Measurements from ENCODE around the gene PRCC. TPM values are rescaled to one million over a fixed set of nuclear protein-coding genes. Genes with fewer than 3 reads are reported as not detected.

PRCC gene
- total RNA-seq, 1 donor from 2014 or later: 60.9 TPM

DNA sequence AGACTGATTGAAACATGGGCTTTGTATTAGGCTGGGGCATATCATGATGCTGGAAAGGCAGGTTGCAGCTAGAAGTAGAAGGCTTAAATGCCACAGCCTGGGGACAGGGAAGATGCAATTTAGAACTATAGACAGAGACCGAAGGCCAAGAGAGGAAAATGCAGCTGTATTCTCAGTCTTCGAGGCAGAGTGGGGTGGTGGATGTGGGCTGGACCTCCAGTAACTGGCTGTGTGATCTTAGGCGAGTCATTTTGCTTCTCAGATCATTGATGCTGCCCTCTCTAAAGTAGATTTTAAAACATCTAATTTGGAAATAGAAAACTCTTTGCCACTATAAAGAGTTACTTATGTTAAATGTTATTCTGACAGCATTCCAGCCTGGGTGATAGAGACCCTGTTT, 67.0 kb downstream of the PRCC start:
- H3K4me1 Mint-ChIP-seq (ENCODE audit: low read depth): no peaks in the 10 kb centered on the region
- DNase-seq (ENCODE audit: low spot score): no peak
- no peak overlapping the region for H3K4me3 Mint-ChIP-seq (ENCODE audit: unreplicated experiment)
- no peaks in the 10 kb centered on the region for H3K9me3 Mint-ChIP-seq (ENCODE audit: low read depth)
- no peak overlapping the region for H3K27ac Mint-ChIP-seq (ENCODE audit: unreplicated experiment)
- peaks cover 67% of the 10 kb centered on the region for H3K27me3 Mint-ChIP-seq (ENCODE audit: low read depth)
- TF ChIP-seq, protein P1, sequence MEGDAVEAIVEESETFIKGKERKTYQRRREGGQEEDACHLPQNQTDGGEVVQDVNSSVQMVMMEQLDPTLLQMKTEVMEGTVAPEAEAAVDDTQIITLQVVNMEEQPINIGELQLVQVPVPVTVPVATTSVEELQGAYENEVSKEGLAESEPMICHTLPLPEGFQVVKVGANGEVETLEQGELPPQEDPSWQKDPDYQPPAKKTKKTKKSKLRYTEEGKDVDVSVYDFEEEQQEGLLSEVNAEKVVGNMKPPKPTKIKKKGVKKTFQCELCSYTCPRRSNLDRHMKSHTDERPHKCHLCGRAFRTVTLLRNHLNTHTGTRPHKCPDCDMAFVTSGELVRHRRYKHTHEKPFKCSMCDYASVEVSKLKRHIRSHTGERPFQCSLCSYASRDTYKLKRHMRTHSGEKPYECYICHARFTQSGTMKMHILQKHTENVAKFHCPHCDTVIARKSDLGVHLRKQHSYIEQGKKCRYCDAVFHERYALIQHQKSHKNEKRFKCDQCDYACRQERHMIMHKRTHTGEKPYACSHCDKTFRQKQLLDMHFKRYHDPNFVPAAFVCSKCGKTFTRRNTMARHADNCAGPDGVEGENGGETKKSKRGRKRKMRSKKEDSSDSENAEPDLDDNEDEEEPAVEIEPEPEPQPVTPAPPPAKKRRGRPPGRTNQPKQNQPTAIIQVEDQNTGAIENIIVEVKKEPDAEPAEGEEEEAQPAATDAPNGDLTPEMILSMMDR (IDR thresholded peaks at IDR 0.05): no peak
- no peaks in the 10 kb centered on the region for H3K36me3 Mint-ChIP-seq (ENCODE audit: low read depth)

DNA sequence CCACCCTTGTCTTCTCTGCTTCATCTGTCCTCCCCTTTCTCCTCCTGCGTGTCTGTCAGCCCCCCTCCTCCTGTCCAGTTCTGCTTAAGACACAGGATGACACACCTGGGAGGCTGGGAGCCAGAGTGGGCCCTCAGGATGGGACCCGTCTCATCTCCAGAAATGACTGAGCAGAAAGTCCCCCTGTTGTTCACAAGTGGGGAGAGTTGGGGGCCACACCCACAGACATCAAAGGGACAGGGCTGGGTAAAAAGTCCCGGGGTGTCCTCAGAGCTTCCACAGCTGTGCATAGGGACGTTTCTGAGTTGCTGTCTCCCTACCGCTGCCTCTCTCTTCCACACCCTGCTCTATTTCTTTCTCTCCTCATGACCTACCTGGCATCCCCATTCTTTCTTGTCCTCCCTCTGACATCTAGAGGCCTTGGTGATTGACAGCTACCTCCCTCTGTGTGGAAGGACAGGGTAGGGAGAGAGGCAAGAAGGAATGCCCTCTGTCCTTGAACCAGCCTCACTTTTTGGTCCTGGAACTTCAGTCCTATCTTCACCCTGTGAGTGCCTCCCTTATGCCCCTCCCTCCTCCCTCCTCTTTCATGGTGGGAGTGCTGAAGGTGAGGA, 68.8 kb downstream of the PRCC start:
- Mint-ChIP-seq H3K4me1 (ENCODE audit: low read depth) (no peaks in the 10 kb centered on the region), H3K27me3 (ENCODE audit: low read depth) (peaks cover 69% of the 10 kb centered on the region), H3K36me3 (ENCODE audit: low read depth) (no peaks in the 10 kb centered on the region), H3K4me3 (ENCODE audit: unreplicated experiment) (no peak overlapping the region), H3K27ac (ENCODE audit: unreplicated experiment) (no peak overlapping the region), H3K9me3 (ENCODE audit: low read depth) (no peaks in the 10 kb centered on the region)
- no peak for DNase-seq (ENCODE audit: low spot score)
- TF ChIP-seq, protein P1 (IDR thresholded peaks at IDR 0.05): no peak

DNA sequence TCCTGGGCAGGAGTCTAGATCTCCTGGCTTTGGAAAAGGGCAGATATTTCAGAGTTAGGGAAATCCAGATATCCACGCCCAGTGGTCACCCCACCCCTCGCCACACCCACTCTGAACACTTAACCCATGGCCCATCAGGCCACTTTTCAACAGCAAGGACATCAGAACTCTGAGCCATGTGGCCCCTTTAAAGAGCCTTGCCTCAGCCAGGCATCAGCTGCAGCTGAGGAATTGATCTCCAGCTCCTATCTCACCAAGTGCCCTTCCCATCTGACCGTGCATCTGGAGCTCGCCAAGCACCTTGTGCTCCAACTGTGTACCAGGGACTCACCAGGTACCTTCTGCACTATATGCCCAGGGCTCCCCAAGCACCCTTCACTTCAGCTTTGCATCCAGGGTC, 69.6 kb downstream of the PRCC start:
- DNase-seq (ENCODE audit: low spot score): no peak
- Mint-ChIP-seq H3K9me3 (ENCODE audit: low read depth) (no peaks in the 10 kb centered on the region), H3K36me3 (ENCODE audit: low read depth) (no peaks in the 10 kb centered on the region), H3K4me3 (ENCODE audit: unreplicated experiment) (no peak overlapping the region), H3K4me1 (ENCODE audit: low read depth) (no peaks in the 10 kb centered on the region), H3K27me3 (ENCODE audit: low read depth) (peaks cover 62% of the 10 kb centered on the region), H3K27ac (ENCODE audit: unreplicated experiment) (no peak overlapping the region)
- TF ChIP-seq, protein P1 (IDR thresholded peaks at IDR 0.05): no peak

DNA sequence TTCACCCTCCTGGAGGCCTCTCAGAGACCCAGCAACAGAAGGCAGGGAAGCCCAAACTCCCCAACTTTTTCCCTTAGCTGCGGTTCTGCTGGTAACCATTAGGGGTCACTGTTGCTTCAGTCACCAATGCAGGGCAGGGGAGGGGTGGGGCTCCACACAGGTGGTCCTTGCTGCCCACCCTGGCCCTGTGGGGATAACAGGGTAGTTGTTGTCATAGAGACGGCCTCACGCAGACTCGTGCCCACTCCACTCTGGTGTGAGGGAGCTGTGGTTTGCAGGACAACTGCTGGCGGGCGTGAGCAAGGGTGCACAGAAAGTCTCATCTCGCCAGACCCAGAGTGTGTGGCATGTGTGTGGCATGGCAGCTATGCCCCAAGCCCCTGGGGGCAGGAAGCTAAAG, 71.6 kb downstream of the PRCC start:
- H3K4me3 Mint-ChIP-seq (ENCODE audit: unreplicated experiment): no peak overlapping the region
- H3K27me3 Mint-ChIP-seq (ENCODE audit: low read depth): peaks cover 63% of the 10 kb centered on the region
- no peaks in the 10 kb centered on the region for H3K9me3 Mint-ChIP-seq (ENCODE audit: low read depth)
- TF ChIP-seq, protein P1 (IDR thresholded peaks at IDR 0.05): peak; percentile 90
- peaks cover 2% of the 10 kb centered on the region for H3K36me3 Mint-ChIP-seq (ENCODE audit: low read depth)
- no peaks in the 10 kb centered on the region for H3K4me1 Mint-ChIP-seq (ENCODE audit: low read depth)
- peak; percentile 59 for DNase-seq (ENCODE audit: low spot score)
- no peak overlapping the region for H3K27ac Mint-ChIP-seq (ENCODE audit: unreplicated experiment)

DNA sequence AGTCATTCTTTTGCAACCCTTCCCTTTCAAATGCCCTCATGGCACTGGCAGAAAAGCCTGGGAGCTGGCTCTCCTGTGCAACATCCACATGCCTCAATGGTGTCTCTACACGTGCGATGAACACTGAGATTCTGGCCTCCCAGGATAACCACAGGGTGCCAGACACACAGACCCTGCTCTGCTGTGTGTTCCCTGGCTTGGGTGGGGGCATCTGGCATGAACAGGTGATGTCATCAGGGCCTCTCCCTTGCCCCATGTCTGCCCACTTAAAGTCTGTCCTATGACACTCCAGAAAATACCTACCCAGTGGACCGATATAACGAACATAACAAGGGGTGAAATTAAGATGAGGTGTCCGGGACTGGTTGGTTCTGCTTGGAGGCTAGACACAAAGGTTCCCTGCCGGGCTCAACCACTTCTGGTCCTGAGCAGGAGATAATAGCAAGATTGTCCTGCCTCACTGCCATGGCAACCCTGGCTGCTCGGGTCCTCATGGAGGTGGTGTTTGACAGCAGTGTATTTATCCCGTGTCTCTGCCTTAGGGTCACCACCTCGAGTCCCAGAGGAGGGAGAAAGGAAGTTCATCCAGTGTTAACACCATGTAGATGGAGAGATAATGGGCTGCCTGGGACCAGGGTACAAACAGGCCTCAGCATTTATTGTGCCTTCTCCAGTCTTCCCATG, 72.2 kb downstream of the PRCC start:
- peaks cover 2% of the 10 kb centered on the region for H3K36me3 Mint-ChIP-seq (ENCODE audit: low read depth)
- peaks cover 59% of the 10 kb centered on the region for H3K27me3 Mint-ChIP-seq (ENCODE audit: low read depth)
- no peaks in the 10 kb centered on the region for H3K9me3 Mint-ChIP-seq (ENCODE audit: low read depth)
- DNase-seq (ENCODE audit: low spot score): peak; percentile 72
- no peak overlapping the region for H3K4me3 Mint-ChIP-seq (ENCODE audit: unreplicated experiment)
- TF ChIP-seq, protein P1 (IDR thresholded peaks at IDR 0.05): no peak
- no peak overlapping the region for H3K27ac Mint-ChIP-seq (ENCODE audit: unreplicated experiment)
- no peaks in the 10 kb centered on the region for H3K4me1 Mint-ChIP-seq (ENCODE audit: low read depth)
